ENCODE data around the gene MAPK9. TPM values are rescaled to one million over a fixed set of nuclear protein-coding genes. Genes with fewer than 3 reads are reported as not detected.

Gene MAPK9
- polyA plus RNA-seq, 1 donor: 32.2 TPM

- DNase-seq: no peak
Measured at GRCh38 chr5:180294913-180295555, 3.2 kb upstream of the MAPK9 start.

DNA sequence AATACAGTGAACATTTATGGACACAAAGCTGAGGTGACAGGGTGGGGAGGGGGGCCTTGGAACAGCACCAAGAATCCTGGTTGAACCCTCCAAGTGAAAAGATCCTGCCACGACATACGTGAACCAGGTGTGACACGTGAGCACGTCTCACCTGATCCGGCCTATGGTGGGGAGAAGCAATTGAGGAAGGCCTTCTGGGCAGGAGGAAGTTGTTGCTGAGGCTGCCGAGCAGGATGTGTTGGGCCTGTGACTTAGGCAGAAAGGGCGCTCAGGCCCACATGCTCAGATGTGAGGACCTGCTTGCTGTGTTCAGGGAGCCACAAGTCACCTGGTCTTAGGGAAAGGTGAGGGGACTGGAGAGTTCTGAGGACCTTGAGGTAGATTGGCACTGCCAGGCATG lies 2.5 kb upstream of the MAPK9 start:
- DNase-seq: no peak

- no peak for DNase-seq
Measured at GRCh38 chr5:180291234-180291940, 496 bp downstream of the MAPK9 start.

DNA sequence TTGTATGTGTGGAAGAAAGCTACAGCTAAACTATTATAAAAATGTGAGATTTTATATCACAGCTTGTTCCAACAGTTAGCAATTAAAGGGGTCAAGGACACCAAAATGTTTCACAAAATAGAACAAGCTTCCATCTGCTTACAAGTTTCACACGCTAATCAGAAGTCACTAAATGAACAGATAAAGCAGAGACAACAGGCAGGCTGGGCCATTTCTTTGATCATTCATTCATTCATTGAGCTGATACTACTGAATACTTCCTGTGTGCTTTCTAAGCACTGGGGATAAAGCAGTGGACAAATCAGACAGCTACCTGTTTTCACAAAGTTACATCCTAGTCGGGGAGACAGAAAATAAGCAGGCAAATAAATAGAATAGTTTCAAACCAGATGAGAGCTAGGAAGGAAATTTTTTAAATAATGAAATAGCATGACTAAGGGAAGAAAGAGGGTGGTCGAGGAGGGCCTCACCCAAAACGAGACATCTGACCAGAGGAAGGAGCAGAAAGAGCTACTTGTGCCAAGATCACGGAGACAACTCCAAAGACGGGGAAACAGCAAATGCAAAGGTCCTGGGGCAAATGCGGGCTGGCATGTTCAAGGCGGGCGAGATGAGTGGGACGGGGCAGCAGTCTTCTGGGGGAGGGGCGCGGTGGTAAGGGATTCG lies 1.2 kb downstream of the MAPK9 start:
- DNase-seq: no peak

GRCh38 chr5:180289966-180290365 lies 1.9 kb downstream of the MAPK9 start:
- DNase-seq: no peak

DNA sequence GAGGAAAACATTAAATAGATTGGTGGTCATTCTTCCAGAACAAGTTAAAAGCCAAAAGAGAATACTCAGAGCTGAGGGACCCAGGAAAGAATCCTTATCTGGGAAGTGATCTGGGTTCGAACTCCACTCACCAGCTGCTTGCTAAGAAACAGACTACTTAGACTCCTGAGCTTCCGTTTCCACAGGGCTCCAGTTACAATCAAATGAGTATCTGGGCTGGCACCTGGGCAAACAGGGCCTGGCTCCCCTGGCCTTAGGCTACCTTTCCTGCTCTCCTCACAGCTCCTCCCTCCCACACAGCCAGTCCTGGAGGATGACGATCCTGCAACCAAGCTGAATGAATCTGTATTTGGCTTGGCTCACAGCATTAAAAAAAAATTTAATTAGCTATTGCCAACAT lies 2.5 kb downstream of the MAPK9 start:
- DNase-seq: no peak

- no peak for DNase-seq
Measured at GRCh38 chr5:180287868-180288267, 4.0 kb downstream of the MAPK9 start.

DNA sequence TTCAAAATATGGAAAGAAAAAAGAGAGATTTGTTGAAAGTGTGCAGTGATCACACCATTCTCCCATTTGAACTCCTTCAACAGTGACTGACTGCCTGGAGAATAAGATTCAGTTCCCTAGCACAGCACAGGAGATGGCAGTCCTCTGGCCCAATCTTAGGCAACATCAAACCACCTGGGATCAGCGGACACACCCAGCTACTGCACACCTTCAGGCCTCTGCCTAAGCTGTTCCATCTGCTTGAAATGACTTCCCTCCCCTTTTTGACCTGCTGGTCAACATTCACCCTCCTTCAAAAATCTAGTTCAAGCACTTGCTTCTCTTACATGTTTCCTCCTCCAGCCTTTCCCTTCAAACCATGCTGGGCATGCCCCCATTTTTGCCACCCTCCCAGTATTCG lies 4.5 kb downstream of the MAPK9 start:
- DNase-seq: no peak

GRCh38 chr5:180284149-180284548 lies 7.7 kb downstream of the MAPK9 start:
- no peak for DNase-seq

GRCh38 chr5:180283026-180283615 lies 8.8 kb downstream of the MAPK9 start:
- no peak for DNase-seq

DNA sequence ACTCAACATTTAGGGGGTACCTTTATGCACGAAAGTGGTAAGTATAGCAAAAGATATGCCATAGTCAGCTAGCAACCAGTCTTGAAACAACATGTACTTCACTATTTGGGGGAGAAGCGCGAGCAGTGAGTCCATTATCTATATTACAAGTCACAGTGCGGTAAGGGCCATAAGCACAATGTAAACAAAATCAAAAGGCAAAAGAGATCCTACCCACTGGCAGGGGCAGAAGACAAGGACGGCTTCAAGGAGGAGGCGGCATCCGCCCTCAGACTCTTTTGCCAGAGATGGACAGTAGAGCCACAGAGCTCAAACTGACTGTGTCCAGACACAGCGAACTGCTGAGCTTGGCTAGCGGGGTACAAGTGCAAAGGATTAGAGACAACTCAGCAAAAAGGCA lies 9.6 kb downstream of the MAPK9 start:
- no peak for DNase-seq

- no peak for DNase-seq
Measured at GRCh38 chr5:180281706-180282105, 10.2 kb downstream of the MAPK9 start.

DNA sequence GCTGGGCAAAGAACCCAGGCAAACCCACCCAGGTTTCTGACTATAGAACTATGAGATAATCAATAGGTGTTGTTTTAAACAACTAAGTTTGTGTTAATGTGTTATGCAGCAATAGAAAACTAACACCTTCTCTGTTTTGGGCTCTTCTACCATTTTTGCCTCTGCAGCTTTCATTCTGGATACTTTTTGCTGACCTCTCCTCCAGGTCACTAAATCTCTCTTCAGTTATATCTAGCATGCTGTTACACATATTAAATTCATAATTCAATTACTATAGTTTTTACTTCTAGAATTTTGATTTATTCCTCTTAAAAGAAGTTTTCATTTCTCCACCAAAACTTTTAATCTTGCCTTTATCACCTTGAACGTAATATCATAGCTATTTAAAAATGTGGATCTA lies 17.2 kb downstream of the MAPK9 start:
- no peak for DNase-seq

GRCh38 chr5:180271221-180271620 lies 20.7 kb downstream of the MAPK9 start:
- no peak for DNase-seq

DNA sequence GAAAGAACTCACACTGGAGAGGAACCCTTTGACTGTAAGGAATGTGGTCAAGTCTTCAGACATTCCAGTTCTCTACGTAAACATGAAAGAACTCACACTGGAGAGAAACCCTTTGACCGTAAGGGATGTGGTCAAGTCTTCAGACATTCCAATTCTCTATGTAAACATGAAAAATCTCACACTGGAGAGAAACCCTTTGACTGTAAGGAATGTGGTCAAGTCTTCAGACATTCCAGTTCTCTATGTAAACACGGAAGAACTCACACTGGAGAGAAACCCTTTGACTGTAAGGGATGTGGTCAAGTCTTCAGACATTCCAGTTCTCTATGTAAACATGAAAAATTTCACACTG lies 32.6 kb downstream of the MAPK9 start:
- no peak for DNase-seq

- DNase-seq: no peak
Measured at GRCh38 chr5:180253036-180253824, 38.7 kb downstream of the MAPK9 start.

GRCh38 chr5:180251887-180252286 lies 40.0 kb downstream of the MAPK9 start:
- no peak for DNase-seq

DNA sequence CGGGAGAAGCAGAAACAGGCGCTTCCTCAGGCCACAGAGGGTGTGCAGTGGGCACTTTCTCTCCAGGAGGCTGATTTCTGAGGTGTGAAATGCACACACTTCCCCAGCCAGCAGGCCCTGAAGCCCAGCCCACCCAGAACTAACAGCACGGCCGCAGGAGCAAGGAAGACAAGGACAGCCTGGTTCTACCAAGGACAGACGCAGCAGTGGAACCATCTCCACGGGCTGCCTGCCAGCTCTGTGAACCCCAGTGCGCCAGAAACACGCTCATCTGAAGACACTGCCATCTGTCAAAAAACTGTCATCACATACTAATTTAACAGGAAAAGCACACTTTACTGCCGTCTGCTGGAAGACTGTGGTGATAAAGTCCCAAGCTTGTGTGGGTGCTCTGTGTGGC lies 40.7 kb downstream of the MAPK9 start:
- no peak for DNase-seq

DNA sequence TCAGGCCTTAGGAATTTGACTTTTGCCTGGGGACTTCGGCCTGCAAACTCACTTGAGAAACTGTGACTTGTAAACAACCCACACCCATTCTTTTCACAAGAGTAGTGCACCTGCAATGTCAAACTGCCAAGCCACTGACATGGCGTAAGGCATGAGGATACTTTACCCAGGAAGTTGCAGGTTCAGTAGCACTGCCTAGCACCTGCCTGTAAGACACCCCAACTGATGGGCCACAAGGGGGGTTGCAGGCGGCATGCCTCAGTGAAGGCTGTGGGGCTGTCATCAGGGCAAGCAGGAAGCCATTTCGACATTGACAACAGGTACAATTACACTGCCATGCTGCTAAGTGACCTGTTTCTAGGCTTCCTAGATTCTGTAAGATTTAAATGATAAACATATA lies 41.6 kb downstream of the MAPK9 start:
- no peak for DNase-seq

- no peak for DNase-seq
Measured at GRCh38 chr5:180241600-180241999, 50.3 kb downstream of the MAPK9 start.

DNA sequence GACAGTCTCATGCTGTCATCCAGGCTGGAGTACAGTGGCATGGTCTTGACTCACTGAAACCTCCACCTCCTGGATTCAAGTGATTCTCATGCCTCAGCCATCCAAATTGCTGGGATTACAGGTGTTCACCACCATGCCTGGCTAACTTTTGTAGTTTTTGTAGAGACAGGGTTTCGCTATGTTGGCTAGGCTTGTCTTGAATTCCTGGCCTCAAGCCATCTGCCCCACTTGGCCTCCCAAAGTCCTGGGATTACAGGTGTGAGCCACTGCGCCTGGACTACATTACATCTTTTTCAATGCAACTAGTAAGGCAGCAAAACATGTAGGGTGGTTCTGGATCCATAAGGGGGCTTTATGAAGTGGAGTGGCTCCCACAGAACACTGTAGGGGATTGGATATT lies 53.3 kb downstream of the MAPK9 start:
- no peak for DNase-seq

- no peak for DNase-seq
Measured at GRCh38 chr5:180235846-180236245, 56.0 kb downstream of the MAPK9 start.

DNA sequence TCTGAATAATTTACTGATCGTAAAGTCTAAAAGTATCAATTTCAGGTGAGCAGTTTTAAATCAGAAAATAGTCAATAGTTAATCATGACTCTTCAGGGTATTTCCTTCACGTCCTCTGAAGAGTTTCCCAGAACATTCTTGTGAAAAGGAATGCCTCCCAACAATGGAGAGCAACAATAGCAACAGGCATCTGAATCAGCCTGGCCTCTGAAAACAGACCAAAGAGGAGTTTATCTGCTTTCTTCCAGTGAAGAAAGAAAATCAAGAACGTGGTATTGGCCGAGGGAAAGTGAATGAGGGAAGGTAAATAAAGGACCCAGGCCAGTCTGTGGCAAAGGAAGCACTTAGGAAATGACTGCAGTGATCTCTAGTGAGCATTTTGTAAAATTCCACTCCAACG lies 56.8 kb downstream of the MAPK9 start:
- DNase-seq: no peak
